HEK293T (cell line): ENCODE measurements around the gene GOLIM4.
"Not testable (repeated sequence)": the region's sequence is repeated elsewhere in the genome, so short reads cannot be mapped to it uniquely, and the experiment has no call there.

Experiments
- ARNT ChIP-seq: fragments of 450-650 bp; IDR thresholded peaks from 2 replicates; pipeline ENCODE4 v1.6.1; 2017; ENCODE audit warnings: mild to moderate bottlenecking
- BHLHE40 ChIP-seq: fragments of 450-650 bp; IDR thresholded peaks from 2 replicates; pipeline ENCODE4 v1.6.1; 2016; ENCODE audit warnings: mild to moderate bottlenecking, moderate library complexity, borderline replicate concordance
- ELF4 ChIP-seq: fragments of 450-650 bp; IDR thresholded peaks from 2 replicates; pipeline ENCODE4 v1.6.1; 2017; ENCODE audit warnings: antibody characterized with exemption
- FOXA1 ChIP-seq: fragments of 450-650 bp; IDR thresholded peaks from 2 replicates; pipeline ENCODE4 v1.6.1; 2016; ENCODE audit warnings: mild to moderate bottlenecking
- FOXK2 ChIP-seq: fragments of 450-650 bp; IDR thresholded peaks from 2 replicates; pipeline ENCODE4 v1.6.1; 2016; ENCODE audit warnings: mild to moderate bottlenecking
- FOXM1 ChIP-seq: fragments of 450-650 bp; IDR thresholded peaks from 2 replicates; pipeline ENCODE4 v1.6.1; 2017; ENCODE audit warnings: mild to moderate bottlenecking, borderline replicate concordance
- HDGF ChIP-seq: fragments of 450-650 bp; IDR thresholded peaks from 2 replicates; pipeline ENCODE4 v1.6.1; 2017; ENCODE audit warnings: antibody characterized with exemption, borderline replicate concordance
- SP1 ChIP-seq: fragments of 450-650 bp; IDR thresholded peaks from 2 replicates; pipeline ENCODE4 v1.6.1; 2017
- SUZ12 ChIP-seq: fragments of 450-650 bp; IDR thresholded peaks from 2 replicates; pipeline ENCODE4 v1.6.1; 2016; ENCODE audit warnings: mild to moderate bottlenecking

- TF ChIP-seq ELF4, SUZ12, FOXA1, BHLHE40, ARNT, FOXK2, FOXM1, HDGF, SP1: not testable (repeated sequence)
Measured at GRCh38 chr3:168130250-168130649, 34.5 kb upstream of the GOLIM4 start.
